ENCODE data around the gene KPNA1. TPM values are rescaled to one million over a fixed set of nuclear protein-coding genes. Genes with fewer than 3 reads are reported as not detected.

The KPNA1 gene
- total and polyA plus RNA-seq, 8 donors, result 39.6 to 71.4 (median 45.0) TPM

DNA sequence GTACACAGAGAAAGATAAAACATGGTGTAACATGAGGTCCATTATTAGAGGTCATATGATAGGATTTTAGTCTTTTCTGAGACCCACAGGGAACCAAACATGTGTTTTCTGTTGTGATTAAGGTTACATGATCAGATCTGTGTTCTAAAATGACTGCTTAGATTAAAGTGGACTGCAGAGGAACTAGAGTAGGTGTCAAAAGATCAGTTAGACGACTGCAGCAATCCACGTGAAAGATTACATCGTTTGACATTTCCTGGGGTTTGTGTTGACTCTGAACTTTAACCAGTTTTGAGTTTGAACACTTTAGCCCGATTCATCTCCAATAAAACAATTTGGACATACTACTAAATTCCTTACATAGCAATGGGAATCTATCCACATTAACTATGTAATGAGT is 136.8 kb downstream of the KPNA1 start:
- H3K27me3 ChIP-seq, result no peaks in the 10 kb centered on the region
- no peaks in the 10 kb centered on the region for H3K36me3 ChIP-seq
- H3K4me3 ChIP-seq, result no peak overlapping the region
- DNase-seq (no peak), ATAC-seq (no peak)
- no peak overlapping the region for H3K27ac ChIP-seq
- no peaks in the 10 kb centered on the region for H3K9me3 ChIP-seq
- intact Hi-C loops (cut with DNase I), result no loop called here
- H3K4me1 ChIP-seq, result peaks cover 3 to 21% of the 10 kb centered on the region in 2 donors
- TF ChIP-seq, protein P1, sequence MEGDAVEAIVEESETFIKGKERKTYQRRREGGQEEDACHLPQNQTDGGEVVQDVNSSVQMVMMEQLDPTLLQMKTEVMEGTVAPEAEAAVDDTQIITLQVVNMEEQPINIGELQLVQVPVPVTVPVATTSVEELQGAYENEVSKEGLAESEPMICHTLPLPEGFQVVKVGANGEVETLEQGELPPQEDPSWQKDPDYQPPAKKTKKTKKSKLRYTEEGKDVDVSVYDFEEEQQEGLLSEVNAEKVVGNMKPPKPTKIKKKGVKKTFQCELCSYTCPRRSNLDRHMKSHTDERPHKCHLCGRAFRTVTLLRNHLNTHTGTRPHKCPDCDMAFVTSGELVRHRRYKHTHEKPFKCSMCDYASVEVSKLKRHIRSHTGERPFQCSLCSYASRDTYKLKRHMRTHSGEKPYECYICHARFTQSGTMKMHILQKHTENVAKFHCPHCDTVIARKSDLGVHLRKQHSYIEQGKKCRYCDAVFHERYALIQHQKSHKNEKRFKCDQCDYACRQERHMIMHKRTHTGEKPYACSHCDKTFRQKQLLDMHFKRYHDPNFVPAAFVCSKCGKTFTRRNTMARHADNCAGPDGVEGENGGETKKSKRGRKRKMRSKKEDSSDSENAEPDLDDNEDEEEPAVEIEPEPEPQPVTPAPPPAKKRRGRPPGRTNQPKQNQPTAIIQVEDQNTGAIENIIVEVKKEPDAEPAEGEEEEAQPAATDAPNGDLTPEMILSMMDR (IDR thresholded peaks at IDR 0.05), result no peak

DNA sequence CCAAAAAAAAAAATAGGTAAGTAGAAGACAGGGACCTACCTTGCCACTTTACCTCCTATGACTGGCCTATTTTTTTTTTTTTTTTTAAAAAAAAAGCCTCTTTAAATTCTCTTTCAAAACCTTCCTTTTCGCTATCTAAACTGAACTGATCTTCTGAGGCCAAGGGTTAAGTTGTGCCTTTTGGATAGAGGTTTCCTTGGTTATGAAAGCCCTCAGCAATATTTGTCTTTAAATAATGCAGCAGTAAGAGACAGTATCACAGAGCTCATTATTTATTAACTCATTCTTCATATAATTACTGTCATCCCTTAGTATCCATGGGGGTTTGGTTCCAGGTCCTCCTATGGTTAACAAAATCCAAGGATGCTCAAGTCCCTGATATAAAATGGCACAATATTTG is 140.7 kb downstream of the KPNA1 start:
- H3K4me1 ChIP-seq, result peaks cover 0 to 19% of the 10 kb centered on the region in 2 donors
- H3K4me3 ChIP-seq, result no peak overlapping the region
- TF ChIP-seq, protein P1 (IDR thresholded peaks at IDR 0.05), result no peak

More for the DNA sequence above, 140.7 kb downstream of the KPNA1 start:
- intact Hi-C loops (cut with DNase I), result no loop called here
- no peaks in the 10 kb centered on the region for H3K9me3 ChIP-seq
- H3K27ac ChIP-seq, result no peak overlapping the region
- no peak for DNase-seq
- no peaks in the 10 kb centered on the region for H3K27me3 ChIP-seq
- ATAC-seq, result no peak
- peaks cover 0 to 16% of the 10 kb centered on the region in 2 donors for H3K36me3 ChIP-seq

Other genes with a start within 250 kb of the KPNA1 start
- 10 to 100 TPM; 18.6 to 19.8 TPM for gene CSTA, start 189.7 kb downstream of the KPNA1 start, total RNA-seq
- gene CSTA, start 189.7 kb downstream of the KPNA1 start, polyA plus RNA-seq (ENCODE audit: insufficient read length in 6 of 6), result 1 to 10 TPM in 2 of 6 donors, under 1 TPM in 4; 0.73 to 1.4 (median 0.95) TPM
- gene MIX23, start 131.7 kb downstream of the KPNA1 start, total RNA-seq, result 10 to 100 TPM; 24.2 to 24.4 TPM
- 10 to 100 TPM; 34.4 to 42.6 (median 40.8) TPM for gene MIX23, start 131.7 kb downstream of the KPNA1 start, polyA plus RNA-seq (ENCODE audit: insufficient read length in 6 of 6)
- 10 to 100 TPM; 30.2 to 30.5 TPM for gene FAM162A, start 130.8 kb downstream of the KPNA1 start, total RNA-seq
- 10 to 100 TPM; 30.6 to 51.8 (median 40.5) TPM for gene FAM162A, start 130.8 kb downstream of the KPNA1 start, polyA plus RNA-seq (ENCODE audit: insufficient read length in 6 of 6)
- gene WDR5B, start 98.9 kb downstream of the KPNA1 start, total RNA-seq, result 1 to 10 TPM; 5.5 to 6.4 TPM
- gene WDR5B, start 98.9 kb downstream of the KPNA1 start, polyA plus RNA-seq (ENCODE audit: insufficient read length in 6 of 6), result 10 to 100 TPM in 2 of 6 donors, 1 to 10 TPM in 4; 8.6 to 11.5 (median 10.0) TPM
- 10 to 100 TPM; 57.0 to 75.4 TPM for gene PARP9, start 49.4 kb upstream of the KPNA1 start, total RNA-seq
- gene PARP9, start 49.4 kb upstream of the KPNA1 start, polyA plus RNA-seq (ENCODE audit: insufficient read length in 6 of 6), result 10 to 100 TPM; 17.2 to 21.5 (median 20.2) TPM
- 10 to 100 TPM; 63.0 to 75.3 TPM for gene DTX3L, start 49.4 kb upstream of the KPNA1 start, total RNA-seq
- 10 to 100 TPM; 19.2 to 23.2 (median 22.1) TPM for gene DTX3L, start 49.4 kb upstream of the KPNA1 start, polyA plus RNA-seq (ENCODE audit: insufficient read length in 6 of 6)
- gene PARP15, start 62.7 kb upstream of the KPNA1 start, total RNA-seq, result 1 to 10 TPM; 3.1 to 5.8 TPM
- gene PARP15, start 62.7 kb upstream of the KPNA1 start, polyA plus RNA-seq (ENCODE audit: insufficient read length in 6 of 6), result 1 to 10 TPM in 2 of 6 donors, under 1 TPM in 4; 0.51 to 1.2 (median 0.92) TPM
- 100 to 1,000 TPM; 119 to 138 TPM for gene PARP14, start 165.9 kb upstream of the KPNA1 start, total RNA-seq
- 10 to 100 TPM; 30.1 to 47.1 (median 43.3) TPM for gene PARP14, start 165.9 kb upstream of the KPNA1 start, polyA plus RNA-seq (ENCODE audit: insufficient read length in 6 of 6)

Data from left lung (tissue), 10 donors.